MM.1S (cell line): ENCODE measurements around the gene DCHS2.

Experiments used
- EZH2 ChIP-seq: fragments of 300-600 bp; sonication (generic); optimal IDR thresholded peaks from 2 replicates; pipeline ENCODE3; 2017; ENCODE audit warnings: low read depth, mild to moderate bottlenecking, antibody characterized with exemption, low read length, mixed read lengths
- EZH2phosphoT487 ChIP-seq: fragments of 300-600 bp; sonication (generic); IDR thresholded peaks from 2 replicates; pipeline ENCODE4 v1.6.1; 2018; ENCODE audit warnings: antibody characterized with exemption, low read length
- TF ChIP-seq, protein P1 (sequence below): fragments of 300-600 bp; sonication (generic); IDR thresholded peaks from 2 replicates; pipeline ENCODE4 v1.5.1; 2016; ENCODE audit warnings: antibody characterized with exemption, low read length, mixed read lengths

DNA sequence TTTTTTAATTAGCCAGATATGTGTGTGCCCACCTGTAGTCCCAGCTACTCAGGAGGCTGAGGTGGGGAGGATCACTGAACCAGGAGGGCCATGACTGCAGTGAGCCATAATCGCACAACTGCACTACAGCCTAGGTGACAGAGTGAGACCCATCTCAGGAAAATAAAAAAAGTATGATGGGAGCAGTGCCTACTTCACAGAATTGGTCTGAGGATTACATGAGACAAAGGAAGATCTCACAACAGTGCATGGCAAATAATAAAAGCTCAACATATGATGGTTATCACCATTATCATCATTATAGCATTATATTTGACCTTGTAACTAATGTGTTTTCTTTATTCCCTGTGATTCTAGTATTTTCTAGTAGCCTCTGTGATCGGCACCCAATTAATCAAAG is 19.9 kb upstream of the DCHS2 start:
- TF ChIP-seq, protein P1, sequence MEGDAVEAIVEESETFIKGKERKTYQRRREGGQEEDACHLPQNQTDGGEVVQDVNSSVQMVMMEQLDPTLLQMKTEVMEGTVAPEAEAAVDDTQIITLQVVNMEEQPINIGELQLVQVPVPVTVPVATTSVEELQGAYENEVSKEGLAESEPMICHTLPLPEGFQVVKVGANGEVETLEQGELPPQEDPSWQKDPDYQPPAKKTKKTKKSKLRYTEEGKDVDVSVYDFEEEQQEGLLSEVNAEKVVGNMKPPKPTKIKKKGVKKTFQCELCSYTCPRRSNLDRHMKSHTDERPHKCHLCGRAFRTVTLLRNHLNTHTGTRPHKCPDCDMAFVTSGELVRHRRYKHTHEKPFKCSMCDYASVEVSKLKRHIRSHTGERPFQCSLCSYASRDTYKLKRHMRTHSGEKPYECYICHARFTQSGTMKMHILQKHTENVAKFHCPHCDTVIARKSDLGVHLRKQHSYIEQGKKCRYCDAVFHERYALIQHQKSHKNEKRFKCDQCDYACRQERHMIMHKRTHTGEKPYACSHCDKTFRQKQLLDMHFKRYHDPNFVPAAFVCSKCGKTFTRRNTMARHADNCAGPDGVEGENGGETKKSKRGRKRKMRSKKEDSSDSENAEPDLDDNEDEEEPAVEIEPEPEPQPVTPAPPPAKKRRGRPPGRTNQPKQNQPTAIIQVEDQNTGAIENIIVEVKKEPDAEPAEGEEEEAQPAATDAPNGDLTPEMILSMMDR = no peak
- no peak for TF ChIP-seq EZH2phosphoT487
- no peak for TF ChIP-seq EZH2
